Transverse colon (tissue), 4 donors: ENCODE measurements around the gene NLRC5. TPM values are rescaled to one million over a fixed set of nuclear protein-coding genes. Genes with fewer than 3 reads are reported as not detected.

ENCODE experiments used
- DNase-seq: peaks from one replicate; pipeline ENCODE4 v3.0.0-alpha.2; 2019
- H3K27ac ChIP-seq, 4 donors: fragments of 200-600 bp; sonication (generic); 2 replicates each; pipeline ENCODE4 v1.5.1; 2016 to 2018; ENCODE audit warnings: inconsistent platforms in 4 of 4
- H3K27me3 ChIP-seq: fragments of 200-600 bp; sonication (generic); 2 replicates; pipeline ENCODE4 v1.5.1; 2017; ENCODE audit warnings: inconsistent platforms
- H3K36me3 ChIP-seq, 4 donors: fragments of 200-600 bp; sonication (generic); 2 replicates each; pipeline ENCODE4 v1.5.1; 2017 to 2019; ENCODE audit warnings: inconsistent platforms in 4 of 4
- H3K4me1 ChIP-seq, 4 donors: fragments of 200-600 bp; sonication (generic); 2 replicates each; pipeline ENCODE4 v1.5.1; 2017 to 2020; ENCODE audit warnings: inconsistent platforms in 4 of 4
- H3K4me3 ChIP-seq, 4 donors: fragments of 200-600 bp; sonication (generic); 1 replicate in 1 of 4; 2 replicates in 3 of 4; pipeline versions ENCODE4 v1.5.1 to v1.6.1; 2017 to 2019; ENCODE audit warnings: inconsistent platforms in 4 of 4
- H3K9me3 ChIP-seq, 2 donors: fragments of 200-600 bp; sonication (generic); 2 replicates each; pipeline ENCODE4 v1.5.1; 2017 to 2019; ENCODE audit warnings: inconsistent platforms in 2 of 2
- EP300 ChIP-seq: sonication (generic); formaldehyde crosslinking; IDR thresholded peaks from one replicate; pipeline ENCODE4 v1.6.1; 2017; ENCODE audit warnings: antibody characterized with exemption, low read depth
- POLR2A ChIP-seq: fragments of 450-650 bp; IDR thresholded peaks from one replicate; pipeline ENCODE4 v1.6.1; 2016; ENCODE audit warnings: antibody characterized with exemption, mild to moderate bottlenecking, moderate library complexity
- POLR2AphosphoS5 ChIP-seq, 3 donors: sonication (generic); formaldehyde crosslinking; IDR thresholded peaks; one replicate each; pipeline ENCODE4 v1.6.1; 2016; ENCODE audit warnings: antibody characterized with exemption in 3 of 3
- WGBS, 2 donors: methylation state at CpG; one replicate each; pipeline ENCODE4 v1.1.5; 2018; ENCODE audit warnings: low coverage in 1 of 2; 5-methylcytosine and 5-hydroxymethylcytosine counted together
- in situ Hi-C, 4 donors: fragments of 200-750 bp; cut with MboI; loops; one replicate each; pipeline versions ENCODE4 v1.15.0 to v1.15.1; 2017; ENCODE audit warnings: low sequenced_read_pairs in 3 of 4, low pct_ligation_motif_present in 1 of 4, low pct_unique_long_range_greater_than_20kb in 1 of 4
- intact Hi-C: fragments of 100-400 bp; cut with DNase I; formaldehyde crosslinking; loops from one replicate; pipeline ENCODE4 v1.15.1; 2023; ENCODE audit warnings: low total_unique reads
- total RNA-seq, 4 donors: library from RNA; depleted of rRNA; stranded (reverse); fragments of >200 nt; gene quantifications; one replicate each; pipeline ENCODE4 v1.1.0, GENCODE V29; 2016
- TF ChIP-seq, protein P1 (sequence below), 5 experiments: fragments of 200-600 bp in 3 of 5; fragments of 450-650 bp in 2 of 5; sonication (generic) in 3 of 5; IDR thresholded peaks; 1 replicate in 2 of 5; 2 replicates in 3 of 5; pipeline ENCODE4 v1.5.1; 2016 to 2017; ENCODE audit warnings: antibody characterized with exemption in 5 of 5, inconsistent platforms in 3 of 5, mild to moderate bottlenecking in 2 of 5, moderate library complexity in 1 of 5

NLRC5 gene
- total RNA-seq, 4 donors from 2014 or later, result 59.4 to 171 (median 73.6) TPM

DNA sequence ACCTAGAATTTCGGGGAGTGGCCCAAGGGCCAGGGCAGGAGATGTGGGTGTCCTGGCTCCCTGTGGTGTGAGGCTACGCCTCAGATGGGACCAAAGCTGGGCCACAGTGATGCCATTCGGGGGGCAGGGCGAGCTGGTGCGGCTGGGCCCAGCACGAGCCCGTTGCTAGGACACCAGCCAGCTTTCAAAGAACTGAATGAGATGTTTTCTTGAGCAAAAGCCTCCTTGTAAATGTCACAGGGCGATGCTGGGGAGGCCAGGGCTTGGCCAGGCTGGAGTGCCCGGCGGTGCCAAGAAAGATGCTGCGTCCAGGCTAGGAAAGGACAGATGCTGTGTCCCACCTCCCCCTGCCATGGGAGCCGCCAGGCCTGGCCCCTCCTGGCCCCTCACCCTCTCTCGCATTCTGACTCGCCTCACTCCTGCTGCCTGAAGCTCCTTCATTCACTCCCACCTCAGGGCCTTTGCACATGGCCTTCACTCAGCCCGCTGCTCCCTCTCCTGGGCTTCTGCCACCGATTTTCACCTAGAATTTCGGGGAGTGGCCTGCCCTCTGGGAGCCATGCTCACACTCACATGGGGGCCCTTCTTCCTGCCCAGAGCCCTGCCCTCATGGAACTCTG lies 142.1 kb downstream of the NLRC5 start:
- TF ChIP-seq EP300 (no peak), POLR2A (no peak), POLR2AphosphoS5 (IDR thresholded peaks at IDR 0.05) (no peak)
- TF ChIP-seq, protein P1, sequence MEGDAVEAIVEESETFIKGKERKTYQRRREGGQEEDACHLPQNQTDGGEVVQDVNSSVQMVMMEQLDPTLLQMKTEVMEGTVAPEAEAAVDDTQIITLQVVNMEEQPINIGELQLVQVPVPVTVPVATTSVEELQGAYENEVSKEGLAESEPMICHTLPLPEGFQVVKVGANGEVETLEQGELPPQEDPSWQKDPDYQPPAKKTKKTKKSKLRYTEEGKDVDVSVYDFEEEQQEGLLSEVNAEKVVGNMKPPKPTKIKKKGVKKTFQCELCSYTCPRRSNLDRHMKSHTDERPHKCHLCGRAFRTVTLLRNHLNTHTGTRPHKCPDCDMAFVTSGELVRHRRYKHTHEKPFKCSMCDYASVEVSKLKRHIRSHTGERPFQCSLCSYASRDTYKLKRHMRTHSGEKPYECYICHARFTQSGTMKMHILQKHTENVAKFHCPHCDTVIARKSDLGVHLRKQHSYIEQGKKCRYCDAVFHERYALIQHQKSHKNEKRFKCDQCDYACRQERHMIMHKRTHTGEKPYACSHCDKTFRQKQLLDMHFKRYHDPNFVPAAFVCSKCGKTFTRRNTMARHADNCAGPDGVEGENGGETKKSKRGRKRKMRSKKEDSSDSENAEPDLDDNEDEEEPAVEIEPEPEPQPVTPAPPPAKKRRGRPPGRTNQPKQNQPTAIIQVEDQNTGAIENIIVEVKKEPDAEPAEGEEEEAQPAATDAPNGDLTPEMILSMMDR (IDR thresholded peaks at IDR 0.05), result no peak
- H3K9me3 ChIP-seq, result no peaks in the 10 kb centered on the region
- no peaks in the 10 kb centered on the region for H3K27me3 ChIP-seq
- DNase-seq, result no peak
- H3K4me3 ChIP-seq, result no peak overlapping the region
- intact Hi-C loops, result no loop called here
- H3K36me3 ChIP-seq, result no peaks in the 10 kb centered on the region
- 84% methylated on average over 17 of the region's 17 CpGs; no CpG with 5 or more reads in 1 of the 2 donors for WGBS, 2 donors
- peak overlapping the region; percentile 85 to 87 (median 86) for H3K27ac ChIP-seq
- in situ Hi-C loops, result no loop called here
- peaks cover 25 to 53% (median 46%) of the 10 kb centered on the region in 4 donors for H3K4me1 ChIP-seq

DNA sequence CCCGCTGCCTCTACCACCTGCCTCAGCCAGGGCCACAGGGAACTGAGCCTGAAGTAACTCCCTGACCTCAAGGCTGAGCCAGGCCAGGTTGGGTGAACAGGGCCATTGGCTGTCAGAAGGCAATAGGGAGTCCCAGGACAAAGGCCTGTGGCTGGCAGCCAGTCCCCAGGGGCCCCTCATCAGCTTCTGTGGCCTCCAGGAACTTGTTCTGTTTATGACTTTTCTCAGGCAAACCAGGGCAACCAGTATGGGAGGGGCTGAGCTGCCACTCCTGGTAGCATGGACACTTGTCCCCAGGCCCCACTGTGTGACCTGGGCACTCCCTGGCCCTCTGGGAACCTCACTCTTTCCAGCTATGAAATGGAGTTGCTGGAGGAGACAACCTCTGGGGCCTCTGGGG lies 143.1 kb downstream of the NLRC5 start:
- Histone ChIP-seq H3K4me1 (peaks cover 25 to 53% (median 46%) of the 10 kb centered on the region in 4 donors), H3K27me3 (no peaks in the 10 kb centered on the region), H3K36me3 (no peaks in the 10 kb centered on the region), H3K27ac (peak overlapping the region; percentile 85 to 89 (median 87)), H3K4me3 (no peak overlapping the region), H3K9me3 (no peaks in the 10 kb centered on the region)
- WGBS, 2 donors, result 44% methylated on average over 1 of the region's 1 CpG; no CpG with 5 or more reads in 1 of the 2 donors
- intact Hi-C loops (no loop called here), in situ Hi-C loops (no loop called here)
- peak; percentile 90 for DNase-seq
- peak in 2 of 3 donors; percentile 47 to 54 for TF ChIP-seq POLR2AphosphoS5 (IDR thresholded peaks at IDR 0.05)
- peak; percentile 34 for TF ChIP-seq POLR2A
- TF ChIP-seq, protein P1 (IDR thresholded peaks at IDR 0.05), result no peak

DNA sequence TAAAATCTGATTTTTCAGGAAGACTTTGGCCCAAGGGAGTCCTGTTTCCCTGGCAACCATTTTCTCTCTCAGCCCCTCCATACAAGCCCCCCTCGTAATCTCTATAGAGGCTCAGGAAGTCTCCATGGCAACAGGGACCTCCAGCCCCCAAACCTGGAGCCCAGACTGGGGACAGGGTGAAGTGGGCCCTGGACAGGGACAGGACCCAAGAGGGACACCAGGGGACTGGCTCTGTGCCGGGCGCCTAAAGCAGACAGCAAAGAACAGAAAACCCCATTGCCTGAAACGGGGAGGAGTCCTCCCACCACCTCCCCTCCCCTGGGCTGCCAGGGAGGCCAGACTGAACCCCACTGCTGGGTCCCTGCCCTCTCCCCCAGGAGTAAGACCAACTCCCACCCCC lies 143.7 kb downstream of the NLRC5 start:
- Histone ChIP-seq H3K27ac (peak overlapping the region; percentile 85 to 89 (median 87)), H3K4me3 (no peak overlapping the region), H3K4me1 (peaks cover 25 to 53% (median 46%) of the 10 kb centered on the region in 4 donors), H3K36me3 (no peaks in the 10 kb centered on the region), H3K27me3 (no peaks in the 10 kb centered on the region), H3K9me3 (no peaks in the 10 kb centered on the region)
- TF ChIP-seq, protein P1 (IDR thresholded peaks at IDR 0.05), result no peak
- TF ChIP-seq POLR2AphosphoS5 (IDR thresholded peaks at IDR 0.05), result no peak
- no peak for TF ChIP-seq EP300
- TF ChIP-seq POLR2A, result no peak
- 60% methylated on average over 4 of the region's 4 CpGs; no CpG with 5 or more reads in 1 of the 2 donors for WGBS, 2 donors
- in situ Hi-C loops, result no loop called here
- DNase-seq, result no peak
- intact Hi-C loops, result no loop called here

Other genes starting within 250 kb of the NLRC5 start
- not detected for gene SLC12A3, start 124.3 kb upstream of the NLRC5 start, total RNA-seq
- 100 to 1,000 TPM in 3 of 4 donors, 10 to 100 TPM in 1; 64.1 to 335 (median 186) TPM for gene HERPUD1, start 57.4 kb upstream of the NLRC5 start, total RNA-seq
- under 1 TPM in 1 of 4 donors, not detected in 3; 0.55 TPM for gene CETP, start 27.6 kb upstream of the NLRC5 start, total RNA-seq
- gene CPNE2, start 103.0 kb downstream of the NLRC5 start, total RNA-seq, result 100 to 1,000 TPM in 2 of 4 donors, 10 to 100 TPM in 2; 41.6 to 154 (median 84.2) TPM
- 100 to 1,000 TPM in 3 of 4 donors, 10 to 100 TPM in 1; 95.7 to 185 (median 120) TPM for gene PSME3IP1, start 196.5 kb downstream of the NLRC5 start, total RNA-seq
- 10 to 100 TPM; 17.1 to 58.4 (median 44.5) TPM for gene RSPRY1, start 196.8 kb downstream of the NLRC5 start, total RNA-seq